ENCODE results near the gene TNS3.

Gene TNS3

GRCh38 chr7:47383696-47384445 is 198.0 kb downstream of the TNS3 start:
- TF ChIP-seq CTCF (IDR thresholded peaks at IDR 0.05; ENCODE audit: low read depth, low read length, missing control alignments) = no peak
- DNase-seq (ENCODE audit: extremely low read depth, low read depth) = no peak
- H3K4me3 ChIP-seq (replicated peaks; ENCODE audit: low read depth, low read length) = no peak overlapping the region

GRCh38 chr7:47383072-47383471 is 198.8 kb downstream of the TNS3 start:
- TF ChIP-seq CTCF (IDR thresholded peaks at IDR 0.05; ENCODE audit: low read depth, low read length, missing control alignments) = no peak
- DNase-seq (ENCODE audit: extremely low read depth, low read depth) = peak; percentile 15
- no peak overlapping the region for H3K4me3 ChIP-seq (replicated peaks; ENCODE audit: low read depth, low read length)

GRCh38 chr7:47382200-47382599 is 199.7 kb downstream of the TNS3 start:
- TF ChIP-seq CTCF (IDR thresholded peaks at IDR 0.05; ENCODE audit: low read depth, low read length, missing control alignments) = no peak
- H3K4me3 ChIP-seq (replicated peaks; ENCODE audit: low read depth, low read length) = no peak overlapping the region
- no peak for DNase-seq (ENCODE audit: extremely low read depth, low read depth)

- no peak for DNase-seq (ENCODE audit: extremely low read depth, low read depth)
Observed at GRCh38 chr7:47381134-47381495, 200.8 kb downstream of the TNS3 start.

GRCh38 chr7:47380325-47381133 is 201.4 kb downstream of the TNS3 start:
- no peak overlapping the region for H3K4me3 ChIP-seq (replicated peaks; ENCODE audit: low read depth, low read length)
- no peak for TF ChIP-seq CTCF (IDR thresholded peaks at IDR 0.05; ENCODE audit: low read depth, low read length, missing control alignments)
- no peak for DNase-seq (ENCODE audit: extremely low read depth, low read depth)

More at GRCh38 chr7:47381134-47381495, 200.8 kb downstream of the TNS3 start:
- no peak for TF ChIP-seq CTCF (IDR thresholded peaks at IDR 0.05; ENCODE audit: low read depth, low read length, missing control alignments)
- H3K4me3 ChIP-seq (replicated peaks; ENCODE audit: low read depth, low read length) = no peak overlapping the region

- no peak for TF ChIP-seq CTCF (IDR thresholded peaks at IDR 0.05; ENCODE audit: low read depth, low read length, missing control alignments)
- no peak overlapping the region for H3K4me3 ChIP-seq (replicated peaks; ENCODE audit: low read depth, low read length)
- peak; percentile 24 for DNase-seq (ENCODE audit: extremely low read depth, low read depth)
Observed at GRCh38 chr7:47379629-47380324, 202.1 kb downstream of the TNS3 start.

Measured in HFF-Myc (cell line).